Vagina (tissue), 2 donors: Measurements from ENCODE around the gene FBLN1.

Experiments used
- CTCF ChIP-seq, 3 experiments: fragments of 450-650 bp in 2 of 3; fragments of 200-600 bp in 1 of 3; sonication (generic) in 1 of 3; IDR thresholded peaks; one replicate each; pipeline ENCODE4 v1.5.1; 2017 to 2019; ENCODE audit warnings: antibody characterized with exemption in 3 of 3, mild to moderate bottlenecking in 2 of 3, moderate library complexity in 2 of 3
- POLR2A ChIP-seq, 2 donors: fragments of 450-650 bp; IDR thresholded peaks; one replicate each; pipeline ENCODE4 v1.6.1; 2017; ENCODE audit warnings: antibody characterized with exemption in 2 of 2, mild to moderate bottlenecking in 2 of 2, moderate library complexity in 2 of 2
- POLR2AphosphoS5 ChIP-seq, 2 donors: sonication (generic); formaldehyde crosslinking; IDR thresholded peaks; one replicate each; pipeline ENCODE4 v1.9.0; 2017; ENCODE audit warnings: antibody characterized with exemption in 2 of 2, mild to moderate bottlenecking in 2 of 2, low read depth in 1 of 2; ENCODE audit not compliant: insufficient read depth in 1 of 2

GRCh38 chr22:45584121-45584570, 81.5 kb downstream of the FBLN1 start:
- TF ChIP-seq CTCF (IDR thresholded peaks at IDR 0.05) (no peak), POLR2AphosphoS5 (IDR thresholded peaks at IDR 0.05; ENCODE audit: insufficient read depth in 1 of 2, low read depth in 1 of 2) (no peak), POLR2A (IDR thresholded peaks at IDR 0.05) (no peak)
